H1 (cell line): ENCODE results near the gene GAGE12J. TPM values are rescaled to one million over a fixed set of nuclear protein-coding genes. Genes with fewer than 3 reads are reported as not detected.

ENCODE experiments used
- CTCF ChIA-PET: fragments of 300-600 bp; sonication (Branson Sonifier 250); formaldehyde crosslinking; loops from one replicate; lab custom pipeline; 2021; ENCODE audit not compliant: partially characterized antibody; lab: Charles Lee
- POLR2A ChIA-PET: fragments of 300-600 bp; sonication (Branson Sonifier 250); formaldehyde crosslinking; loops from one replicate; lab custom pipeline; 2021; ENCODE audit warnings: inconsistent platforms; ENCODE audit not compliant: partially characterized antibody; lab: Charles Lee
- DNase-seq, 2 experiments: peaks; one replicate each; pipeline versions ENCODE4 v3.0.0 to v3.0.0-alpha.2; 2010 to 2022; ENCODE audit warnings: low spot score in 2 of 2, low read depth in 1 of 2, mixed read lengths in 1 of 2
- FAIRE-seq: peaks from 2 replicates; lab custom pipeline; 2011; peaks lifted over from hg19 to GRCh38; lab: Jason Lieb, UNC
- H2AFZ ChIP-seq: 2 replicates; pipeline ENCODE4 v1.8.1; 2012; ENCODE audit warnings: low read length, inconsistent platforms
- H2AK5ac ChIP-seq: 2 replicates; pipeline ENCODE4 v1.6.1; 2013; ENCODE audit warnings: low read depth, low read length
- H2BK120ac ChIP-seq: replicated peaks from 2 replicates; pipeline ENCODE3; 2013; ENCODE audit warnings: low read depth, low read length, inconsistent platforms
- H2BK12ac ChIP-seq: 2 replicates; pipeline ENCODE4 v1.6.1; 2013; ENCODE audit warnings: low read depth, low read length
- H2BK15ac ChIP-seq: 2 replicates; pipeline ENCODE4 v1.6.1; 2013; ENCODE audit warnings: low read length
- H2BK20ac ChIP-seq: 2 replicates; pipeline ENCODE4 v1.6.1; 2013; ENCODE audit warnings: low read length
- H2BK5ac ChIP-seq: 2 replicates; pipeline ENCODE4 v1.6.1; 2013; ENCODE audit warnings: low read depth, low read length
- H3K14ac ChIP-seq: 2 replicates; pipeline ENCODE4 v1.6.1; 2013; ENCODE audit warnings: inconsistent platforms; ENCODE audit not compliant: insufficient read length
- H3K18ac ChIP-seq: 2 replicates; pipeline ENCODE4 v1.6.1; 2013; ENCODE audit warnings: low read length; ENCODE audit errors: extremely low read depth
- H3K23ac ChIP-seq: 2 replicates; pipeline ENCODE4 v1.6.1; 2013; ENCODE audit warnings: inconsistent platforms; ENCODE audit not compliant: insufficient read length
- H3K23me2 ChIP-seq: 2 replicates; pipeline ENCODE4 v1.6.1; 2013; ENCODE audit warnings: low read depth, low read length
- H3K27ac ChIP-seq: 2 replicates; pipeline ENCODE4 v1.6.1; 2011; ENCODE audit warnings: low read depth, low read length, inconsistent platforms
- H3K27me3 ChIP-seq, 4 experiments: replicated peaks in 1 of 4; 1 replicate in 1 of 4; 2 replicates in 3 of 4; pipeline versions ENCODE4 v1.6.1 to v1.8.1; 2011 to 2013; ENCODE audit warnings: low read length in 3 of 4, mild to moderate bottlenecking in 3 of 4, inconsistent platforms in 2 of 4, mixed read lengths in 2 of 4, moderate library complexity in 1 of 4; ENCODE audit not compliant: control insufficient read depth in 3 of 4, insufficient read depth in 3 of 4; ENCODE audit errors: extremely low read depth in 1 of 4
- H3K36me3 ChIP-seq, 4 experiments: 2 replicates each; pipeline versions ENCODE4 v1.6.1 to v1.8.1; 2011 to 2013; ENCODE audit warnings: mild to moderate bottlenecking in 4 of 4, low read length in 3 of 4, moderate library complexity in 2 of 4, control low read depth in 1 of 4, inconsistent platforms in 1 of 4; ENCODE audit not compliant: insufficient read depth in 4 of 4, control insufficient read depth in 2 of 4
- H3K4ac ChIP-seq: replicated peaks from 2 replicates; pipeline ENCODE3; 2013; ENCODE audit warnings: low read length, low read depth, mixed read lengths, inconsistent platforms; ENCODE audit not compliant: insufficient read length
- H3K4me1 ChIP-seq, 4 experiments: replicated peaks in 1 of 4; 1 replicate in 1 of 4; 2 replicates in 3 of 4; pipeline versions ENCODE4 v1.6.1 to v1.8.1; 2011 to 2013; ENCODE audit warnings: low read length in 3 of 4, inconsistent platforms in 2 of 4, mixed read lengths in 1 of 4; ENCODE audit not compliant: insufficient read depth in 4 of 4, control insufficient read depth in 3 of 4
- H3K4me2 ChIP-seq, 2 experiments: 2 replicates each; pipeline versions ENCODE4 v1.6.1 to v1.8.1; 2011 to 2013; ENCODE audit warnings: low read depth in 2 of 2, low read length in 2 of 2, control low read depth in 1 of 2, inconsistent platforms in 1 of 2, mild to moderate bottlenecking in 1 of 2; ENCODE audit not compliant: insufficient read depth in 1 of 2
- H3K4me3 ChIP-seq, 4 experiments: fragments of 200-600, 300-600 bp in 1 of 4; sonication (generic), shearing (Covaris generic), sonication (Bioruptor Twin) in 1 of 4; 2 replicates each; pipeline versions ENCODE4 v1.5.1 to v1.8.1; 2011 to 2016; ENCODE audit warnings: low read length in 4 of 4, low read depth in 3 of 4, control low read depth in 2 of 4, inconsistent platforms in 2 of 4, mild to moderate bottlenecking in 2 of 4, mixed read lengths in 1 of 4, moderate library complexity in 1 of 4; ENCODE audit not compliant: insufficient read depth in 2 of 4; ENCODE audit errors: extremely low read depth in 1 of 4
- H3K56ac ChIP-seq: replicated peaks from 2 replicates; pipeline ENCODE3; 2013; ENCODE audit warnings: low read depth, mild to moderate bottlenecking, mixed read lengths, low read length, inconsistent platforms; ENCODE audit not compliant: insufficient read length
- H3K79me1 ChIP-seq: 2 replicates; pipeline ENCODE4 v1.6.1; 2013; ENCODE audit warnings: low read depth, low read length, control low read depth
- H3K79me2 ChIP-seq, 2 experiments: 2 replicates each; pipeline versions ENCODE4 v1.6.1 to v1.8.1; 2012 to 2013; ENCODE audit warnings: low read length in 2 of 2, mild to moderate bottlenecking in 2 of 2, inconsistent platforms in 1 of 2; ENCODE audit not compliant: insufficient read depth in 2 of 2, control insufficient read depth in 1 of 2
- H3K9ac ChIP-seq, 4 experiments: replicated peaks in 1 of 4; 1 replicate in 1 of 4; 2 replicates in 3 of 4; pipeline versions ENCODE4 v1.6.1 to v1.8.1; 2011 to 2013; ENCODE audit warnings: low read depth in 3 of 4, low read length in 3 of 4, control low read depth in 2 of 4, mild to moderate bottlenecking in 2 of 4, moderate library complexity in 2 of 4, inconsistent platforms in 1 of 4; ENCODE audit errors: extremely low read depth in 1 of 4
- H3K9me3 ChIP-seq, 2 experiments: 2 replicates each; pipeline versions ENCODE4 v1.6.1 to v1.8.1; 2012 to 2013; ENCODE audit warnings: mild to moderate bottlenecking in 2 of 2, moderate library complexity in 2 of 2, control low read depth in 1 of 2, inconsistent platforms in 1 of 2, low read depth in 1 of 2, low read length in 1 of 2, mixed read lengths in 1 of 2; ENCODE audit not compliant: insufficient read depth in 2 of 2
- H4K20me1 ChIP-seq, 2 experiments: replicated peaks in 1 of 2; 2 replicates each; pipeline versions ENCODE3 to v1.8.1; 2011 to 2013; ENCODE audit warnings: inconsistent platforms in 2 of 2, low read length in 2 of 2, mild to moderate bottlenecking in 1 of 2; ENCODE audit not compliant: insufficient read depth in 2 of 2, control insufficient read depth in 1 of 2
- H4K5ac ChIP-seq: 2 replicates; pipeline ENCODE4 v1.6.1; 2013; ENCODE audit warnings: low read length, low read depth, mixed read lengths, inconsistent platforms; ENCODE audit not compliant: insufficient read length
- H4K8ac ChIP-seq: 2 replicates; pipeline ENCODE4 v1.8.0; 2013; ENCODE audit warnings: mild to moderate bottlenecking, moderate library complexity, low read length, inconsistent platforms; ENCODE audit not compliant: insufficient read depth; ENCODE audit errors: extremely low read depth
- H4K91ac ChIP-seq: replicated peaks from 2 replicates; pipeline ENCODE3; 2013; ENCODE audit warnings: low read length, mixed read lengths, inconsistent platforms; ENCODE audit not compliant: insufficient read length
- CEBPB ChIP-seq: IDR thresholded peaks from 2 replicates; pipeline ENCODE4 v1.6.1; 2012; ENCODE audit warnings: low read depth, low read length
- CREB1 ChIP-seq: IDR thresholded peaks from 2 replicates; pipeline ENCODE4 v1.6.1; 2012; ENCODE audit warnings: inconsistent platforms
- EZH2 ChIP-seq: fragments of 200-600 bp; sonication (generic); IDR thresholded peaks from 2 replicates; pipeline ENCODE4 v1.7.1; 2012; ENCODE audit warnings: low read depth, mild to moderate bottlenecking, moderate library complexity, low read length, inconsistent platforms; ENCODE audit not compliant: severe bottlenecking
- JUN ChIP-seq: IDR thresholded peaks from 2 replicates; pipeline ENCODE4 v1.6.1; 2011; ENCODE audit warnings: low read depth, mild to moderate bottlenecking, improper control_type of control experiment, low read length
- NANOG ChIP-seq: IDR thresholded peaks from 2 replicates; pipeline ENCODE4 v1.6.1; 2011; ENCODE audit warnings: low read length, low read depth, mild to moderate bottlenecking, inconsistent platforms; ENCODE audit not compliant: insufficient read depth, poor library complexity, severe bottlenecking
- NRF1 ChIP-seq: IDR thresholded peaks from 2 replicates; pipeline ENCODE4 v1.6.1; 2011; ENCODE audit warnings: mild to moderate bottlenecking, low read depth, low read length, improper control_type of control experiment
- PHF8 ChIP-seq: fragments of 200-600 bp; sonication (generic); conservative IDR thresholded peaks from 2 replicates; pipeline ENCODE4 v1.7.1; 2012; ENCODE audit warnings: low read depth, mild to moderate bottlenecking, inconsistent platforms, low read length, moderate library complexity
- POLR2A ChIP-seq, 2 experiments: IDR thresholded peaks; 1 replicate in 1 of 2; 2 replicates in 1 of 2; pipeline ENCODE4 v1.6.1; 2011; ENCODE audit warnings: low read depth in 2 of 2, low read length in 2 of 2, mild to moderate bottlenecking in 2 of 2; ENCODE audit errors: control extremely low read depth in 1 of 2
- POU5F1 ChIP-seq: IDR thresholded peaks from 2 replicates; pipeline ENCODE4 v1.6.1; 2011; ENCODE audit warnings: low read depth, mild to moderate bottlenecking, low read length, moderate library complexity
- SIN3A ChIP-seq, 2 experiments: IDR thresholded peaks in 1 of 2; conservative IDR thresholded peaks in 1 of 2; 2 replicates each; pipeline ENCODE4 v1.6.1; 2011 to 2012; ENCODE audit warnings: low read length in 2 of 2, improper control_type of control experiment in 1 of 2, low read depth in 1 of 2, mild to moderate bottlenecking in 1 of 2
- TEAD4 ChIP-seq: IDR thresholded peaks from 2 replicates; pipeline ENCODE4 v1.6.1; 2012; ENCODE audit warnings: low read depth, low read length, inconsistent platforms, mixed read lengths
- WGBS, 2 experiments: shearing (Covaris generic) in 1 of 2; methylation state at CpG; one replicate each; pipeline versions ENCODE4 v1.1.6 to v1.1.7; 2013 to 2015; ENCODE audit warnings: low lambda C conversion rate in 2 of 2, mixed read lengths in 2 of 2, inconsistent platforms in 1 of 2, low coverage in 1 of 2, missing lambda C conversion rate in 1 of 2; ENCODE audit not compliant: insufficient replicate concordance in 2 of 2, insufficient coverage in 1 of 2, insufficient read length in 1 of 2; ENCODE audit errors: extremely low coverage in 1 of 2, missing lambda C conversion rate in 1 of 2; 5-methylcytosine and 5-hydroxymethylcytosine counted together
- polyA plus RNA-seq, 7 experiments: library from polyadenylated mRNA; depleted of rRNA in 3 of 7; stranded (reverse) in 5 of 7; unstranded in 2 of 7; fragments of >200 nt in 5 of 7; fragments of 200-250 nt in 2 of 7; gene quantifications; 1 replicate in 5 of 7; 2 replicates in 1 of 7; 4 replicates in 1 of 7; pipeline versions ENCODE4 v1.2.1 to v1.2.3, GENCODE V29; 2011 to 2013; ENCODE audit warnings: missing spikeins in 2 of 7, mixed read lengths in 2 of 7
- total RNA-seq: library from RNA; stranded (reverse); fragmentation: NEBNext Ultra II Directional; extraction: Animal tissue kit (Norgen Biotek cat#: 25700); gene quantifications from 2 replicates; pipeline ENCODE4 v1.2.1, GENCODE V29; 2021
- TF ChIP-seq, protein P1 (sequence below): IDR thresholded peaks from 2 replicates; pipeline ENCODE4 v1.6.1; 2012; ENCODE audit warnings: inconsistent platforms

GAGE12J gene
- total and polyA plus RNA-seq, 2 of the 8 experiments (the other 6 are each of a cell fraction or from before 2014, with no cell fraction given) = not detected

DNA sequence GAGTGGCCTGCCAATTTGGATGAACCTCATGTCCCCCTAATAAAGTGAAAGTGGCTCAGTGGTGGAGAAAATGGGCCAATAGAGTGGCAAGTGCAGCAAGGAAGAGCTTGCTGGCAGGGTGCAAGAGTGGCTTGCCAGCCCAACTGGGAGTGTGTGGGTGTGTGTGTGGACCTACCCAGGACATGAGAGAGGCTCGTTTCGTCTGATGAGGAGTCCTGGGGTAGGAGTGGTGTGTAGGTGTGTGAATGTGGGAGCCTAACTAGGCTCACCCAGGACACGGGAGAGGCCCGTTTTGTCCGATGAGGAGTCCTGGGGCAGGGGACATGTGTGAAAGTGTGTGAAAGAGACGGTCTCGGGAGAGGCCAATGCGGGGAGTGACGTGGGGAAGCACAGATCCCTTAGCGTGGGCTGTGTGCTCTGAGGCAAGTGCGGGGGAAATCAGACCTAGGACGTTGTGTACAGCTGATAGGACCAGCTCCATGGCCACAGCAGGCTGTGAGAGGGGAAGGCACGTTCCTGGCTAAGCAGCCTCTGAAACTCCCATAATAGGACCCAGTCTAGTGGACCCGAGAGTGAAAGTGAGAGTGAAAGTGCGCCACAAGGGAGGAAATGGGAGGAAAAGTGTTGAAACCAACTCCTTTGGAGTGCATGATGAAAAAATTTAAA lies 13.1 kb upstream of the GAGE12J start:
- Histone ChIP-seq H3K79me2 (no peaks in the 10 kb centered on the region), H2BK120ac (peak overlapping the region; percentile 72), H3K27me3 (no peaks in the 10 kb centered on the region), H4K20me1 (no peaks in the 10 kb centered on the region), H2BK20ac (peak overlapping the region; percentile 61; the same call in 1 of the 2 replicates), H3K4me3 (peak overlapping the region in 2 of 4 experiments; percentile 21 to 52; a peak in 2 of 8 replicates), H3K36me3 (no peaks in the 10 kb centered on the region), H2AK5ac (no peak overlapping the region), H3K9ac (peak overlapping the region in 1 of 4 experiments; percentile 51; a peak in 1 of 7 replicates), H3K4ac (no peak overlapping the region), H3K4me1 (peaks cover 4 to 22% (median 13%) of the 10 kb centered on the region in 4 experiments), H3K23ac (no peak overlapping the region), H3K14ac (peak overlapping the region; percentile 80), H3K4me2 (peak overlapping the region; percentile 66 to 80), H3K23me2 (no peaks in the 10 kb centered on the region; the same call in 1 of the 2 replicates), H3K18ac (peak overlapping the region; percentile 68; the same call in 1 of the 2 replicates), H2AFZ (no peak overlapping the region), H4K8ac (peak overlapping the region; percentile 51), H3K27ac (peak overlapping the region; percentile 86), H2BK15ac (0 out of 2 replicates have a peak overlapping the region, but pooled peaks have one; percentile 16), H3K56ac (no peak overlapping the region), H2BK5ac (peak overlapping the region; percentile 81; the same call in 1 of the 2 replicates), H3K9me3 (no peaks in the 10 kb centered on the region), H2BK12ac (peak overlapping the region; percentile 84; the same call in 1 of the 2 replicates), H4K91ac (peak overlapping the region; percentile 96), H4K5ac (peak overlapping the region; percentile 95), H3K79me1 (no peaks in the 10 kb centered on the region)
- FAIRE-seq (no peak), DNase-seq (no peak)
- CTCF ChIA-PET = interaction anchor here (1.7 kb wide), 1 partner anchor 17 kb away, joined by 5 read pairs; no protein-coding TSS in a partner anchor
- 68% methylated on average over 10 of the region's 15 CpGs; no CpG with 5 or more reads in 1 of the 2 experiments for WGBS, 2 experiments
- POLR2A ChIA-PET = interaction anchor here (2.0 kb wide), 1 partner anchor 40 kb away, joined by 5 read pairs; no protein-coding TSS in a partner anchor
- TF ChIP-seq PHF8 = no peak
- no peak for TF ChIP-seq EZH2
- TF ChIP-seq NANOG = no peak
- TF ChIP-seq NRF1 = no peak
- TF ChIP-seq TEAD4 = no peak
- no peak for TF ChIP-seq POLR2A (IDR thresholded peaks at IDR 0.05; ENCODE audit: control extremely low read depth in 1 of 2, low read depth in 2 of 2, low read length in 2 of 2)
- TF ChIP-seq, protein P1, sequence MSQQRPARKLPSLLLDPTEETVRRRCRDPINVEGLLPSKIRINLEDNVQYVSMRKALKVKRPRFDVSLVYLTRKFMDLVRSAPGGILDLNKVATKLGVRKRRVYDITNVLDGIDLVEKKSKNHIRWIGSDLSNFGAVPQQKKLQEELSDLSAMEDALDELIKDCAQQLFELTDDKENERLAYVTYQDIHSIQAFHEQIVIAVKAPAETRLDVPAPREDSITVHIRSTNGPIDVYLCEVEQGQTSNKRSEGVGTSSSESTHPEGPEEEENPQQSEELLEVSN = no peak
- TF ChIP-seq POU5F1 = no peak
- TF ChIP-seq CREB1 = no peak
- TF ChIP-seq JUN = no peak
- TF ChIP-seq SIN3A (conservative IDR thresholded peaks at IDR 0.05 in 1 of 2, IDR thresholded peaks at IDR 0.05 in 1 of 2; ENCODE audit: low read depth in 1 of 2, low read length in 2 of 2) = no peak
- TF ChIP-seq CEBPB = no peak
